ENCODE data around the gene TJP1.
"Not testable (repeated sequence)": the region's sequence is repeated elsewhere in the genome, so short reads cannot be mapped to it uniquely, and the experiment has no call there.

Gene TJP1

GRCh38 chr15:29726553-29726952 is 95.7 kb downstream of the TJP1 start:
- DNase-seq: no peak
- in situ Hi-C loops (cut with MboI; ENCODE audit: low pct_unique_long_range_greater_than_20kb, low sequenced_read_pairs): no loop called here

- no peak for DNase-seq
- in situ Hi-C loops (cut with MboI; ENCODE audit: low pct_unique_long_range_greater_than_20kb, low sequenced_read_pairs): no loop called here
These were observed 98.2 kb downstream of the TJP1 start for GRCh38 chr15:29724026-29724425.

GRCh38 chr15:29713784-29714183 is 108.5 kb downstream of the TJP1 start:
- in situ Hi-C loops (cut with MboI; ENCODE audit: low pct_unique_long_range_greater_than_20kb, low sequenced_read_pairs): no loop called here
- DNase-seq: no peak

- in situ Hi-C loops (cut with MboI; ENCODE audit: low pct_unique_long_range_greater_than_20kb, low sequenced_read_pairs): no loop called here
- DNase-seq: no peak
These were observed 110.0 kb downstream of the TJP1 start for GRCh38 chr15:29712149-29712885.

- in situ Hi-C loops (cut with MboI; ENCODE audit: low pct_unique_long_range_greater_than_20kb, low sequenced_read_pairs): no loop called here
- DNase-seq: no peak
These were observed 110.7 kb downstream of the TJP1 start for GRCh38 chr15:29711531-29711930.

GRCh38 chr15:29708519-29708918 is 113.7 kb downstream of the TJP1 start:
- no peak for DNase-seq
- in situ Hi-C loops (cut with MboI; ENCODE audit: low pct_unique_long_range_greater_than_20kb, low sequenced_read_pairs): no loop called here

- no peak for DNase-seq
- in situ Hi-C loops (cut with MboI; ENCODE audit: low pct_unique_long_range_greater_than_20kb, low sequenced_read_pairs): no loop called here
These were observed 117.2 kb downstream of the TJP1 start for GRCh38 chr15:29704950-29705597.

GRCh38 chr15:29701151-29701550 is 121.1 kb downstream of the TJP1 start:
- no peak for DNase-seq

GRCh38 chr15:29700296-29700695 is 122.0 kb downstream of the TJP1 start:
- in situ Hi-C loops (cut with MboI; ENCODE audit: low pct_unique_long_range_greater_than_20kb, low sequenced_read_pairs): no loop called here
- DNase-seq: no peak

More at GRCh38 chr15:29701151-29701550, 121.1 kb downstream of the TJP1 start:
- in situ Hi-C loops (cut with MboI; ENCODE audit: low pct_unique_long_range_greater_than_20kb, low sequenced_read_pairs): no loop called here

- in situ Hi-C loops (cut with MboI; ENCODE audit: low pct_unique_long_range_greater_than_20kb, low sequenced_read_pairs): no loop called here
- DNase-seq: no peak
These were observed 122.5 kb downstream of the TJP1 start for GRCh38 chr15:29699791-29700190.

- in situ Hi-C loops (cut with MboI; ENCODE audit: low pct_unique_long_range_greater_than_20kb, low sequenced_read_pairs): no loop called here
- DNase-seq: no peak
These were observed 124.1 kb downstream of the TJP1 start for GRCh38 chr15:29698030-29698701.

- DNase-seq: no peak
- in situ Hi-C loops (cut with MboI; ENCODE audit: low pct_unique_long_range_greater_than_20kb, low sequenced_read_pairs): no loop called here
These were observed 125.1 kb downstream of the TJP1 start for GRCh38 chr15:29696950-29697738.

- in situ Hi-C loops (cut with MboI; ENCODE audit: low pct_unique_long_range_greater_than_20kb, low sequenced_read_pairs); DNase-seq: not testable (repeated sequence)
These were observed 125.8 kb downstream of the TJP1 start for GRCh38 chr15:29696506-29696905.

- in situ Hi-C loops (cut with MboI; ENCODE audit: low pct_unique_long_range_greater_than_20kb, low sequenced_read_pairs): no loop called here
These were observed 126.6 kb downstream of the TJP1 start for GRCh38 chr15:29695489-29696167.

GRCh38 chr15:29693225-29693624 is 129.0 kb downstream of the TJP1 start:
- in situ Hi-C loops (cut with MboI; ENCODE audit: low pct_unique_long_range_greater_than_20kb, low sequenced_read_pairs): no loop called here
- DNase-seq: no peak

More at GRCh38 chr15:29695489-29696167, 126.6 kb downstream of the TJP1 start:
- DNase-seq: peak; percentile 25

GRCh38 chr15:29692527-29692926 is 129.7 kb downstream of the TJP1 start:
- DNase-seq: no peak
- in situ Hi-C loops (cut with MboI; ENCODE audit: low pct_unique_long_range_greater_than_20kb, low sequenced_read_pairs): no loop called here

- DNase-seq: no peak
- in situ Hi-C loops (cut with MboI; ENCODE audit: low pct_unique_long_range_greater_than_20kb, low sequenced_read_pairs): no loop called here
These were observed 131.3 kb downstream of the TJP1 start for GRCh38 chr15:29690765-29691475.

- in situ Hi-C loops (cut with MboI; ENCODE audit: low pct_unique_long_range_greater_than_20kb, low sequenced_read_pairs): no loop called here
- DNase-seq: no peak
These were observed 132.8 kb downstream of the TJP1 start for GRCh38 chr15:29689287-29689986.

All from KBM-7 (cell line).